ENCODE results near the gene ERMARD.

The ERMARD gene

DNA sequence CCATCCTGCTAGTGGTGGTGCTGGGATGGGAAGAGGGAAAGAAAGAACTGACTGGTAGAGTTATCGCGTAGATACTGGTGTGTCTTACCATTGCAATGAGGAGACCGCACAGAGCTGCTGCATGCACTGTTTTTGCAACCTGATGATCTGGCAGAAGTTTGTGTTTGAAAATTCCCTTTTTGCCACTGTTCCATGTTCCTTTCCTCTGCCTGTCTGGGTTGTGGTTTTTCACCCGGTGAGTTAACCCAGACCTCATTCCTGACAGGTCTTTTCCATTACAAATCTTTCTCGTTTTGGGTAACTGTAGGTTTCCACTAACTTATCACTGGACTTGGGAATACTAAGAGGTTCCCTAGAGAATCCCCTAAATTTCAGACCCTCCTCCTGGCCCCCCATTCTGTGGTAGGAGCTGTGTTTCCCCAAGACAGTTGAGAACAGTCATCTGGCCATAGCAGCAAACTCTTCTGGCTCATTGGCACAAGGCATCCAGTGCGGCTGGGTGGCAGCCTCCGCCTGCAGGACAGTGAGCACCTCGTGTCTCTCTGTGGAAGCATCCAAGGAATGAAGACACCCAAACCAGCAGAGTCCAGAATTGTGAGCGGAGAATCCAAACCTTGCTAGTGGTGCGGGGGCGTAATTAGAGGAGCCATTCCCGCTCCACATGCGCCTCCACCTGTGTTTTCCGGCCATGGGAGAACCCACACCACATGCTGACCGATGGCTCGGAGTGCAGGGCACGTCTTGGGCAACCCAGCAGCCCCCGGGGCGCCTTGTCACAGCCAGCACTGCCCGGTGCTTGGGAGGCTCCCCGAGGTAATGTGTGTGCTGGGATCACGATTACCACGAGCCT, 32.8 kb downstream of the ERMARD start:
- no peak for DNase-seq (ENCODE audit: low read depth)

DNA sequence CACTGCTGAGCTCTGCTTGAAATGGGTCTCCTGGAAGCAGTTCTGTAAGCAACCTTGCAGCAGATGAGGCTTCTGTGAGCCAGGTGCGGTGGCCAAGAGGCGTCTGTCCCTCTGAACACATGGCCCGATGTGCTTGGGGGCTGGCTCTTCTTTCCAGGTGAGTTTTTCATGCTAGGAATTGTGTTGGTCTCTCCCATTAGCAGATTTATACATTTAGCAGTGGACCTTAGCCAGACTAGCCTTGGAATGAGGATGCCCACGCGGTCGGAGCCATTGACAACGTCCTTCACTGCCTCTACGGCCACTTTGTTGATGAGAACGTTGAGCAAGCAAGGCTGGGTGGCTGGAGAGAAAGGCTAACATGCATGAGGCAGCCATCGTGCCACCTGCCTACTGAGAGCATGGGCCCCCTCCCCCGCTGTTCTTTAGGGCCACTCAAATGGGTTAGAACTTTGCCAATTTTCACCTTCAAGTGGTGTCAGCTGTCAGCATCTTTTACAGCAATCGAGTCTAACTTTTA, 33.5 kb downstream of the ERMARD start:
- DNase-seq (ENCODE audit: low read depth) = no peak

DNA sequence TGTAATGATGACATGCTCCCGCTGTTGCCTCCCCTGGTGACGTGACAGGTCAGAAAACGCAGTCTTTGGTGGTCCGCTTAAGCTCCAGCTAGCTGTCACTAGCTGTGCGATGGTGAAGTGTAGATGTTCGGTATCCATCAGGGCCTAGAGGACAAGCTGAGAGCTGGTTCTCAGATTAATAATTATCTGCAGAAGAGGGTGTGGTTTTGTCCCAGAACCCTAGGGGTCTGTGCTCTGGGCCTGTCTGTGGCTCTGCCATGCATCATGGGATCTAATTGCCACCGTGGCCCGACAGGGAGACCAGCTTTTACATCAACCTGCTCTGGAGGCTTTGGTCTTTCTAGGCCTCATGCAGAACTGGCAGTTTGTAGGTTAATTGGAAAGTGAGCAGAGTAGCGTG, 34.1 kb downstream of the ERMARD start:
- no peak for DNase-seq (ENCODE audit: low read depth)

DNA sequence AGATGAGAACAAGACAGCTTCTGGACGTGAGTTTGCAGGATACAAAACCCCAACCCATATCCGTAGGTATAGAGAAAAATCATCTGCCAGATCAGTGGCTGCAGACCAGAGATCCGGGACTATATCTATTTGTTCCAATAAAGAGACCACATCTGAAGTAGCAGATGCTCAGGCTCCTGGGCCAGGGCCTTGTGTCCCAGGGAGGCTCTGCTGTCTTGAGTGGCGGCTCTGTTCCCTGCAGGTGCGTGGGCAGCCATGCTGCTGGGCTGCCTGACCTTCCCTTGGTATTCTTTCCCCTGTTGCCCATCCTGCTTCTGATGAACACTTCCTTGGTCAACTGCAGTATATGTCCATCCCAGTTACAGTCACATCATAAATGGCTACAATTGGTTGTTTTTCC, 34.9 kb downstream of the ERMARD start:
- DNase-seq (ENCODE audit: low read depth) = no peak

DNA sequence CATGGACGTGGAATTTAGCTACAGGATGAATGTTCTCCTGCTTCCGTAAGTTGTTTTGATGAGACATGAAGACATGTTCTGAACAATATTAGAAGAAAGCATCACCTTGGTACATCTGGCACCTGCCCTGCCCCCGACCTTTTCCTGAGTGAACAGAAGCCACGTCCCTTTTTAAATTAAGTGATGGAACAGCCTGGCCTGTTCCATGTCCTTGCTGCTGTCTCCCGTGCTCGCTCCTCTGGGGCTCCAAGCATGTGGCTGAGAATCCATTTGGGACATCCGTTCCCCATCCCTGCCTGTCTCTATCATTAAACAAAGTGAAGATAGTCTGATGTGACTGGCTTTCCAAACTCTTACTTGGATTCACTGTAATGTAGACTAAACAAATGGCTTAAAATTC, 36.4 kb downstream of the ERMARD start:
- no peak for DNase-seq (ENCODE audit: low read depth)

DNA sequence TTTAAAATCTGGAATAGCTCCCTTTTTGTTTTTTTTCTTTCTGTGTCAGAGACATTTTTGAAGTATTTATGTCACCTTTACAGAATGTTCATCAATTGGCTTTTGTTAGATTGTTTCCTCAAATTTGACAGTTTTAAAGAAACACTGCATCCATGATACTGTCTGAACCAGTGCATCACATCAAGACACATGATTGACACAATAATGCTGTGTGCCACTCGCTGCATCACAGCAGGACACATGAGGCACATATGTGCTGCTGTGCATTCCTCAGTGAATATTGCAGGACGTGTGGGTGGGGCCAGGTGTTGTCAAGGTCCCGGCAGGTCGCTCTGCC, 37.4 kb downstream of the ERMARD start:
- no peak for DNase-seq (ENCODE audit: low read depth)

DNA sequence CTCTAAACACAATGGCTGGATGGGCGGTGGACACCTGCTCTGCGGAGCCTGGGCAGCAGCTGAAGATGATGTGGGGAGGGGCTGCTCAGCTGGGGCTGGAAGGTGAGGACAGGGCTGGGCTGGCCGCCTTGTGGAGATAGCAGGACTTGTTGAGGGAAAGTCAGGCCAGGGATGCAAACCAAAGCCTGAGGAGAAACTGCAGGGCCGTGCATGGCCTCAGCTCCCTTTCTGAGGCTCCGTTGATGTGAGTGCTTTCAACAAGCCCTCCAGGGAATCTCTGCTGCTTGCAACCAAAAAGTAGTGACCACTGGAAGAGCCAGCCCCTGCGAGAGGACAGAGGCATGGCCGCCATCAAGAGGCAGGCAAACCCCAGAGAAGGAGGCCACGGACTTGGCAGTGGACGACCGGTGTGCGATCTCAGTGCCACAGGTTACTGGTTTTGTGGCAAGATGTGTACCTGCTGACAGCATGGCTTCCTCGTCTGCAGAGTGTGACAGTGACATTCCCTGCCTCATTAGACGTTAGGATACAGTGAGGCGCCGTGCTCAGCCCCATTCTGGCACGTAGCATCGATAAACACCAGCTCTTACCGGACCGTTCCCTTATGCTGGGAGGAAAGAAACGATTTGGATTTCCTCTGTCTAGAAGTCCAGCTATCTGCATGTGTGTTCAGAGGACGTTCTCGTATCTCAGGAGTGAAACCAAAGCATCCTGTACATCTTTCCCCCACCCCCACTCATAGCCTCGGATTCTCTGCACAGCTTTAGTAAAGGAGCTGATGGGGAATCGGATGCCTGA, 37.9 kb downstream of the ERMARD start:
- DNase-seq (ENCODE audit: low read depth) = no peak

DNA sequence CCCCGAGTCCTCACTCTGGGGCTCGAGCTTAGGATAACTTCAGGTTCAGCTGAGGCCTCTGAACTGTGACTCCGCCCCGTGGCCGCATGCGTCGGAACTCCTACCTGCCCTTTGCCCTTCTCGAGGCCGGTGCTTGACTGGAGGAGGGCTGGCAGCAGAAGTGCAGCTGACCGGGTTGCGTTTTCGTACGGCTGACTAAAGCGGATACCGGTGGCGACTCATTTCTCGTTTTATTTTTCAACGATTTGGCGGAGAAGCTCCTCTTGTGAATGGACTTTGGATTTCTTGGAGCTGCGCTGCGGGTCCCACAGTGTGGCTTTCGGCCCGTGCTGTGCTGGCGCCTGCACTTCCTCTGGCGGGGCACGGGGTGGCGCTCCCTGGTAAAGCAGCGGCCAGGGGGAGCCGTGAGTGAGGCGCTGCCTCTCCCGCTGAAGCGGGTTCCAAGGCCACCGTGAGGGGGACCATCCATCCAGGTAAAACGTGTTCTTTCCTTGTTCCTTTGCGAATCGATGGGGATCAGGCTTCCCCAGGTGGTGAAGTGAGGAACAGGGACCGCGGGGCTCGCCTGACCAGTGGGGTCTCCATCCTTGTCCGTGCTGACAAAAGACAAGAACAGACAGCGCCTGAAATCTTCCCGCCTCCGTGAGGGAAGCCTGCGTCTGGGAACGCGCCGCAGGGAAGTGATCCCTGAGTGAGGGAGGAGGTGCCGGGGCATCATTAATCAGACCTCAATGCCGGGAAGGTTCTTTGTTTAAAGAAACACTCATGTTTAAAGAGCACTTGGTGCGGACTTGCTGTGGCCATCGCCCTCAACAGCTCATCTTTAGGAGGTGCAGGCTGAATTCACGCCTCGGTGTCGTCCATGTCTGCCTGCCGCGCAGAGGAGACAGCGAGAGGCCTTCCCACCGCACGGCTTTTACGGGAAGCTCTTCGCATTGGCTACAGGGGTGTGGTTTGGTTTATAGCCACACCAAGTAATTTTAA, 38.8 kb downstream of the ERMARD start:
- DNase-seq (ENCODE audit: low read depth) = peak; percentile 52

DNA sequence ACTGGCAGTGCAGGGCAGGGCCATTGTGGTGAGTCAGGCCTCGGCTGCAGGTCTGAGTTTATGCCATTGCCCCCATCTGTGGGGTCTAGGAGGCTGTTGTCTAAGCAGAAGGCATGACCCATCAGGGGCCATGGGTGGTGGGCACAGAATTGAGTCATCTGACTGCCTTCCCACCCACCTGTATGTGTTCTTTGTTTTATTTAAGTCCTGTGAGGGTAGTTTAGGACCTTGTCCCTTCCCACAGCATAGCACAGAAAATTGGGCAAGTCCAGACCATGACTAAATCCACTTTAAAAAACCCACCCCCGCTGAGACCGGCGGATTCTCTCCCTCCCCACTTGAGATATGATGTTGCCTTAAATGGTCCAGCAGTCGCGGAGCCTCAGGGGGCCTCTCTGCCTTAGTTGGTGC, 40.3 kb downstream of the ERMARD start:
- no peak for DNase-seq (ENCODE audit: low read depth)

DNA sequence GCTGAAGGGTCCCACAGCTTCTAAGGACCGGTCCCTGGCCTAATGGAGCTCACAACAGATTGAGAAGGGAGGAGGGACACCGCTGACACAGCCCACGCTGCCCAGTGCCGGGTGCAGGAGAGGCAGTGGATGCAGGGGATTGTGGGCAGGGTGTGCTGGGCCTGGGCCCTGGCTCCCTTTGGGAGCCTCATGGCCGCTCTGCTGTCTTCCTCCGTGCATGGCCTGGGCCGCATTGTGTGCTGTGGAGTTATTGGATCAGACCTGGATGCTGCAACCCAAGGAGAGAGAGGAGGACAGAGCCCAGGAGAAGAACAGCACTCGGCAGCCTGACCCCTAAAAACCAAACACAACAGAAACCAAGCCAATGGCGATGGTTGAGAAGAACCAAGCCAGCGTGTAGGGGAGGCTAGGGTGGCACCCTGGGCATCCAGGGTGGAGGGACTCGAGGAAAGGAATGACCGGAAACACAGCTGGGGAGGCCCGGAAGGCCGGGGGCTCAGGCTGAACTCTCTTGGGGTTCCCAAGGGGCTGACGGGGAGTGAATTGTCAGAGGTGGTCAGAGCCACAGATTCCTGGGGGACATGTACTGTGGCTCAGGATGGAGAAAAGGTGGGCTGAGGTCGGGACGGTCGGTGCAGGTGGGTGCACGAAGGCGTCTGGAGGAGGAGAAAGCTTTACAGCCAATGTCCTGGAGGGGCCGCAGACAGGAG, 41.0 kb downstream of the ERMARD start:
- DNase-seq (ENCODE audit: low read depth) = no peak

DNA sequence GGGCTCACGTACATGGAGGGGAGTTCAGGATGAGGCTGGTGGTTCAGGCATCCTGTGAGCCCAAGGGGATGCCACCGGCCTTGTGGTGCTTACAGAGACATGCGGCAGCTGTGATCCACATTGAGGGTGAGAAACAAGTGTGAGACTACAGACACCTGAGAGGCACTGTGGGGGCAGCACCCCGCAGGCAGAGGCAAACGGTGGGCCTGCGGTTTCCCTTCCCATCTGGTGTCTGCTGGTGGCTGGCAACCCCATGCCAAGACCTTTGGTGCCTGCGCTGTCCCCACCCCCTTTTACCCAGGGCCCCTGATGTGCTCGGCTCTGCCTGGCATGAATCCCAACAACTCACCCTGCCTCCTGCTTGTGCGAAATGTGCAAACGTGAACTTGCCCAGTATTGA, 42.0 kb downstream of the ERMARD start:
- DNase-seq (ENCODE audit: low read depth) = no peak

DNA sequence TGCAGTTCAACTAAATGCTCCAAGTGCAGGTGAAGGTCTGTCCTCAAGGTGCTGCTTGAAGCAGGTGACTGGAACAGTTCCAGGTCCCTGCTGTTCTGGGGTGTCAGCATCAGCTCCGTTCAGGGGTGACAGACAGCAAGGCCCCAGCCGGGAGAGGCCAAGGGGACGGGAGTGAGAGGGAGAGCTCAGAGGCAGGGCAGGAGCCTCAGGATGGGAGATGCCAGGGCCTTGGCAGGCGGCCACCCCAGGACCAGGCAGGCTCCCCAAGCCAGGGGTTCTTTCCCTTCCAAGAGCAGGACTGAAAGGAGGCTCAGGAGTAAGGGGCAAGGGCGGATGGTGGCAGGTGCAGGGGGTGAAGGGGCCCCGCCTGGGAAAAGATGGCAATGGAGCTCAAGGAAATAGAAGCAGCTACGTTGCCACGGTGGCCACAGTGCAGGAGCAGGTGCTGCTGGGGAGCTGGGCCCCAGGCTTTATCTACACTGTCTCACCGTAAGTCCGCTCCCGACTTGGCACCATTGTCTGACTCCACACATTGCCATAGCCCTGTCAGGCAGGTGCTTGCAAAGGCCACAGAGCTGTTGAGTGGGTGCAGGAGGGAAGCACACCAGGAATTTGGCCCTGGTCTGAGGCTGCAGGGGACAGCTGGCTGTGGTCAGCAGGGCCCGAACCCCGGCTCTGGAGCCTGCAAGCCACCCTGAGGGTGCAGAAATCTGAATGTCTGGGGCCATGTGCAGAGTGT, 43.1 kb downstream of the ERMARD start:
- no peak for DNase-seq (ENCODE audit: low read depth)

DNA sequence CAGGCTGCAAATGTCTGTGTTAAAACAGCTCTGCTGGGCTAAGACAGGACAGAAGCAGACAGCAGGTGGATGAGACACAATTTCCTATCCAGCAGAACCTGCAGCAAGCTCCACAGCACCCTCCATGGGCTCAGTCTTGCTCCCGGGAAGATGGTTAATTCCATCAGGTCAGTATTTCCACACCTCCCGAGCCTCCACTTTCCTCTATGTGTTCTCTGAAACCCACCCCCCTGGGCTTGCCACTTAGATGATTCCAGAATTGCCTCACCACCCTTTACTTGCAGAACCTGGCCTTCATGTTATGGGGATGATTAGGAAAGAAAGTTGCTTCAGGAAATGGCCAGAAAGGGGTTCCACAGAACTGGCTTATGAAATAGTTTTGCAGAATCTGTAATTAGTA, 43.8 kb downstream of the ERMARD start:
- DNase-seq (ENCODE audit: low read depth) = no peak

DNA sequence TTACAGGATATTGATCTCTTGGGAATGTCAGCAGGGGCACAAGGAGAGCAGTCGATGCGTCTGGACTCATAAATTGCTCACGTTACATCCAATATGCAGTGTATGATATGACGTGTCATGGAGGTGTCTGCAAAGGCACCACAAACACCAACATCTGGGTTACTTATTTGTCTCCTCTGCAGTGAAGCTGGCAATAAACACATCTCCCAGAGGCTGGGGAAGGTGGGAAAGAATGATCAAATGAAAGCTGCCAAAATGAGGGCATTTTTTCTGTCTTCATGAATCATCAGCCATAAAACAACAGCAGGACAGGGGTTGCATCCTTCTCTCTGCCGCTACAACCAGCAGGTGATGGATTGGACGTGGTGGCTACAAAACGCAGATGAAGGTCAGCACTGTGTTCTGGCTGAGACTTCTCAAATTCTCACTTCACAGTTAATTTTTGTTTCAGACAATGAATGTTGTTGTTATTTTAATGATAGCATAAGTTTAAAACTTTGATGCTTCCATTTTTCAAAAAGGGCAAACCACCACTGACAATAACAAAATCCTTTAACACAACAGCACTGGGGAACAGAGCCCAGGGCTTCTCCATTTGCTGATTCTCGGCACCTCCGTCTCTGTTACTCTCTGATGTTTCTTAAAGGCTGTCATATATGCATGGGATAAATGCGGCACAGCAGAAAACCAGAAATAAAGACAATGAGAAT, 47.5 kb downstream of the ERMARD start:
- DNase-seq (ENCODE audit: low read depth) = no peak

DNA sequence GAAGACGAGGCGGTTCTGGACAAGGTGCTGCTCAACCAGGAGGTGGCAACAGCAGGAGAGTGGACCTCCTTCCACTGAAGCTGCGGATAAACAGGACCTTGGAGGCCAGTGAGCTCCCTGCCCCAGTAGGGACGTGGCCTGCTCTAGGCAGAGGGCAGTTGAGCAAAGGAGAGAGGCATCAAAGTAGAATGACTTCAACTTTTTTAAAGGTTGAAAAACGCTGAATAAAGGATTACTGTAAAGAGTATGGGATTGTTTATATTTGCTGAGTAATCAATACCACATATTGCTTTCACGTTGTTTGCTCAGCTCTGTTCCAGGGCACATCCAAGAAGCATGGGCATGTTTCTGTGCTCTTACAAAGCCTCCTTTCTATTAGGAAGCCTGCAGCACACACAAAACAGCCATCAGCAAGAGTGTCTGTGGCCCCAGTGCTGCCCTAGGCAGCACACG, 48.1 kb downstream of the ERMARD start:
- DNase-seq (ENCODE audit: low read depth) = no peak

DNA sequence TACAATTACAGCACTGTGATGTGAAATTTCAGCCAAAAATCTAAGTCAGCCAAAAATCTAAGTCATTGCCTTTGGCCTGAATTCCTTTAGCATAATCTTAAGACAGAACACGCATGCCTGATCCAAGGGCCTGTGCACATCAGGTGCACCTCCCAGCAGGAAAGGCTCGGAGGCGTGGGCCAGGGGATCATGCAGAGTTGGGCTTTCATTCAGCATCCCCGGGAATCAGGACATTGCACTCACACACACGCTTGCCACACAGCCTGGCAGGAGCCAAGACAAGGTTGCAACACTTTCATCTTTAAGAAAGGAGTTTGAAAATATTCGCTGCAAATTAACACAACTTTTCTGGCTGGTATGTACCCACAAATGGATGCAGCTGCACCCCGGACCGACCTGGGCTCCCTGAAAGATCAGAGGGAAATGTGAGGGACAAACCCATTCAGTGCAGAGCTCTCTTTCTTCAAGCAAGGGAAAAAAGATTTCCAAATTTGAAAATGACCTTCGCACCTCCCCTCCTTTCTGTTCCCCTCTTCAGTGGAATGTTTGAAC, 48.8 kb downstream of the ERMARD start:
- DNase-seq (ENCODE audit: low read depth) = no peak

DNA sequence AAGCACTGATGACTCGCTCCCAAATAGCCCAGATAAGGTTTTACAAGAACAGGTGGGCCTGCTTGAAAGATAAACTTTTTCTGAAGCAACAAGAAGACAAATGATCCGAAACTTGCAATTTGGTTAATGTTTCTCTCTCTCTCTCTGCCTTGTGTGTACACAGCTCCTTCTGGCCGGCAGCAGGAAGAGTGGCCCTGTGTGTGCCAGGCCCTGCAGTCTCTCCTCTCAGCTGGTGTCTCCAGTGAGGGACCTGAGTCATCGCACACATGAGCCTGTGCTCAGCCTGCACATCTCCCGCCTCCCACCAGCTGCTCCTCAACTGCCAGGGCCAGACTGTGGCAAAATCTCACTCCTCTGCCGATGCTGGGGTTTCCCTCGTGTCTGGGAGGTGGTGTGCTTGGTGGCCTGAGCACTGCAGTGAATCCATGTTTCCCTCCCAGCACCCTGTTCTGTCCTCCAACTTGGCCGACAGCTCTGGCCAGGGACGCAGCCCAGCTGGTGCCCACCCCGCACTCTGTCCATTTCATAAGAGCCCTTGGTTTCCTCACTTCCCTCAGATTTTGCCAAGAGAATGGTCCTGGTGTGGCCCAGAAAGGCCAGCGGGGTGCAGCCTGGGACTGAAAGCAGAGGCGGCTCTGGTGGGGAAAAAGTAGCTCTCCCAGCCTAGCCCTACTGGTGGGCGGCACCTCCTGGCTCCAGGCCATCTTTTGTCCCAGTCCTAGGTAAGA, 49.4 kb downstream of the ERMARD start:
- DNase-seq (ENCODE audit: low read depth) = no peak

DNA sequence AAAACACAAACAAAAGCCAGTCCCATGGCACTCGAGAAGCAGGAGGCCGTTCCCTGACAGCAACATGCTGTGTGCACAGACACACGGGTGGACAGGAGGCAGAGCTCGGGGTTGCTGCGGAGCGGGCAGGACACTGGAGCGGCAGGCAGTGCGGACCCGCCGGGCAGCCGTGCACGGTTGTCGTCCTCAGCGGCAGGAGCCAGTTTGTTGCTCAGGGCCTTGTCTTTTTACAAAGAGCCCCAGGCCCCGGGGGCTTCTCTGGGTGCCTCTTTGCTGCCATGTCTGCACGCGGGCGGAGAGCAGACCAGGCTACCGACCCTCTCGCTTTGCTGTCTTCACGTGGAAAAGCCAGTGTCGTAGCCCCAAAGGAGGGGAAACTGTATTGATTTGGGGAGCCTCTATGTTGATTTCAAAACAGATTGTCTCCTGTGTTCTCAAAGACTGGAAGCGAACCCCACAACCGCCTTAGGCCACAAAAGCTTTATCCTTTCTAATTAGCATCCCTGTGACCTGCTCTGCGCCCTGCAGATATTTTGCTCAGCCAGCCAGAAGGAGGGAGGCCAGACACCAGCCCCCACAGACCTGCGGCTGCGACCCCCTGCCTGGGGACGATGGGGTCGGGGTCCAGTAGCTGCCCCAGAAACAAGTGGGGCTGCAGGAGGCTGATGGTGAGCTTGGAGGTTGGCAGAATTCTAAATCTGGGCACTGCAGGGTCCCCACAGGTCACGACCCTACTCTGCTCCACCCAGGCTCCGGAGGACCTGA, 50.2 kb downstream of the ERMARD start:
- no peak for DNase-seq (ENCODE audit: low read depth)
